K562 (cell line): ENCODE measurements around the gene RGS9. TPM values are rescaled to one million over a fixed set of nuclear protein-coding genes. Genes with fewer than 3 reads are reported as not detected.

Source experiments
- ATAC-seq: fragments of 200-7000 bp; cut with Tn5 transposase; 3 replicates; pipeline ENCODE4 v1.9.1; 2020; ENCODE audit warnings: moderate library complexity
- BruUV-seq: library from RNA; stranded (reverse); fragments of 400-500 nt; replicated peaks from 2 replicates; lab custom pipeline; 2021; lab: Mats Ljungman, UMichigan
- CTCF ChIA-PET: fragments of 300-600 bp; formaldehyde crosslinking; extraction: SDS; loops from one replicate; lab custom pipeline; 2021; ENCODE audit warnings: low intra/inter-chr PET ratio; lab: Yijun Ruan, JAX
- POLR2A ChIA-PET: fragments of 300-600, 350-650 bp; sonication (Branson Sonifier 250); formaldehyde crosslinking; extraction: SDS; loops from one replicate; lab custom pipeline; 2021; ENCODE audit warnings: antibody characterized with exemption, inconsistent platforms; lab: Yijun Ruan, JAX
- DNase-seq, 4 experiments: peaks; one replicate each; pipeline versions ENCODE4 v3.0.0 to v3.0.0-alpha.2; 2011 to 2018; ENCODE audit warnings: low spot score in 3 of 4, mixed read lengths in 3 of 4; ENCODE audit errors: extremely low read depth in 1 of 4
- FAIRE-seq: peaks from 2 replicates; lab custom pipeline; 2011; peaks lifted over from hg19 to GRCh38; lab: Jason Lieb, UNC
- H2AFZ ChIP-seq: 2 replicates; pipeline ENCODE4 v1.6.0; 2011; ENCODE audit warnings: low read depth, low read length, control low read depth, inconsistent platforms
- H3K27ac ChIP-seq: fragments of 200-600 bp; 3 replicates; pipeline ENCODE4 v1.8.0; 2011; ENCODE audit warnings: low read depth, mild to moderate bottlenecking, control low read depth, inconsistent platforms, low read length, moderate library complexity, mixed read lengths; ENCODE audit errors: extremely low read depth
- H3K27me3 ChIP-seq, 2 experiments: fragments of 300-600 bp in 1 of 2; 2 replicates in 1 of 2; 3 replicates in 1 of 2; pipeline versions ENCODE4 v1.6.0 to v1.8.0; 2011; ENCODE audit warnings: inconsistent platforms in 2 of 2, low read length in 2 of 2, mild to moderate bottlenecking in 1 of 2, mixed read lengths in 1 of 2, moderate library complexity in 1 of 2; ENCODE audit not compliant: control insufficient read depth in 2 of 2, insufficient read depth in 2 of 2
- H3K36me3 ChIP-seq: fragments of 300-600 bp; 3 replicates; pipeline ENCODE4 v1.8.0; 2011; ENCODE audit warnings: mild to moderate bottlenecking, low read length, inconsistent platforms; ENCODE audit not compliant: control insufficient read depth, insufficient read depth
- H3K4me1 ChIP-seq, 2 experiments: fragments of 200-600 bp in 1 of 2; replicated peaks in 1 of 2; 2 replicates in 1 of 2; 3 replicates in 1 of 2; pipeline versions ENCODE4 v1.5.1 to v1.8.0; 2011; ENCODE audit warnings: inconsistent platforms in 2 of 2, low read length in 2 of 2, mild to moderate bottlenecking in 1 of 2, mixed read lengths in 1 of 2, moderate library complexity in 1 of 2; ENCODE audit not compliant: control insufficient read depth in 2 of 2, insufficient read depth in 2 of 2
- H3K4me2 ChIP-seq: 2 replicates; pipeline ENCODE4 v1.6.1; 2011; ENCODE audit warnings: low read length, control low read depth, inconsistent platforms, mixed read lengths; ENCODE audit not compliant: insufficient read depth
- H3K4me3 ChIP-seq: fragments of 200-600 bp; sonication (generic), shearing (Covaris generic); 2 replicates; pipeline ENCODE4 v1.5.1; 2016; ENCODE audit warnings: control low read depth, inconsistent platforms
- H3K79me2 ChIP-seq: fragments of 200-600 bp; 3 replicates; pipeline ENCODE4 v1.8.0; 2011; ENCODE audit warnings: low read length, inconsistent platforms; ENCODE audit not compliant: control insufficient read depth, insufficient read depth
- H3K9ac ChIP-seq, 2 experiments: 2 replicates each; pipeline versions ENCODE4 v1.6.0 to v1.6.1; 2011; ENCODE audit warnings: low read depth in 2 of 2, low read length in 2 of 2, control low read depth in 1 of 2, inconsistent platforms in 1 of 2, mild to moderate bottlenecking in 1 of 2, mixed read lengths in 1 of 2; ENCODE audit not compliant: insufficient read depth in 1 of 2
- H3K9me1 ChIP-seq: one replicate; pipeline ENCODE4 v1.6.0; 2011; ENCODE audit warnings: inconsistent platforms, mild to moderate bottlenecking, low read length, moderate library complexity; ENCODE audit not compliant: control insufficient read depth, insufficient read depth
- H3K9me3 ChIP-seq: replicated peaks from 2 replicates; pipeline ENCODE4 v1.5.1; 2011; ENCODE audit warnings: low read depth, low read length, inconsistent platforms; ENCODE audit not compliant: control insufficient read depth, insufficient read depth
- H4K20me1 ChIP-seq: replicated peaks from 2 replicates; pipeline ENCODE4 v1.6.1; 2011; ENCODE audit warnings: low read length, inconsistent platforms, mixed read lengths; ENCODE audit not compliant: control insufficient read depth, insufficient read depth
- ATF1 ChIP-seq, 2 experiments: fragments of 450-650 bp in 1 of 2; IDR thresholded peaks; 2 replicates each; pipeline ENCODE4 v1.6.1; 2016; ENCODE audit warnings: missing compliant biosample characterization in 1 of 2, missing genetic modification characterization in 1 of 2
- ATF2 ChIP-seq: sonication (generic); formaldehyde crosslinking; IDR thresholded peaks from 2 replicates; pipeline ENCODE4 v1.8.1; 2022; ENCODE audit warnings: missing genetic modification reagents
- BDP1 ChIP-seq: IDR thresholded peaks from 3 replicates; pipeline ENCODE4 v1.6.1; 2011; ENCODE audit not compliant: insufficient read length, insufficient read depth
- BRCA1 ChIP-seq, 2 experiments: fragments of 450-650 bp in 1 of 2; sonication (generic) in 1 of 2; formaldehyde crosslinking in 1 of 2; IDR thresholded peaks; 2 replicates each; pipeline versions ENCODE4 v1.5.0 to v1.6.1; 2017 to 2020; ENCODE audit warnings: mild to moderate bottlenecking in 1 of 2, missing genetic modification reagents in 1 of 2
- CEBPB ChIP-seq: fragments of 450-650 bp; IDR thresholded peaks from 2 replicates; pipeline ENCODE4 v1.6.1; 2016; ENCODE audit warnings: missing genetic modification characterization, missing compliant biosample characterization
- MBD2 ChIP-seq: sonication (generic); IDR thresholded peaks from 2 replicates; pipeline ENCODE4 v1.6.1; 2016; ENCODE audit warnings: low read depth, borderline replicate concordance
- MEF2D ChIP-seq: conservative IDR thresholded peaks from 2 replicates; pipeline ENCODE4 v1.6.1; 2016; ENCODE audit warnings: low read depth, missing genetic modification characterization, missing compliant biosample characterization
- NCOA1 ChIP-seq: fragments of 450-650 bp; IDR thresholded peaks from 2 replicates; pipeline ENCODE4 v1.6.1; 2016; ENCODE audit warnings: low read depth
- PKNOX1 ChIP-seq: fragments of 450-650 bp; IDR thresholded peaks from 2 replicates; pipeline ENCODE4 v1.6.1; 2016
- PML ChIP-seq: IDR thresholded peaks from 2 replicates; pipeline ENCODE4 v1.6.1; 2012; ENCODE audit warnings: low read length, inconsistent platforms
- SMARCB1 ChIP-seq: IDR thresholded peaks from 2 replicates; pipeline ENCODE4 v1.6.1; 2011; ENCODE audit warnings: improper control_type of control experiment, low read depth; ENCODE audit not compliant: insufficient read length
- SUPT5H ChIP-seq: fragments of 450-650 bp; IDR thresholded peaks from 2 replicates; pipeline ENCODE4 v1.6.1; 2016
- TEAD4 ChIP-seq, 2 experiments: sonication (generic) in 1 of 2; formaldehyde crosslinking in 1 of 2; IDR thresholded peaks; 2 replicates each; pipeline versions ENCODE4 v1.6.1 to v1.8.0; 2012 to 2022; ENCODE audit warnings: borderline replicate concordance in 1 of 2, inconsistent platforms in 1 of 2, low read length in 1 of 2, mild to moderate bottlenecking in 1 of 2, missing genetic modification reagents in 1 of 2
- WGBS: fragments of 100-300 bp; shearing (Covaris generic); methylation state at CpG from one replicate; pipeline ENCODE4 v1.1.6; 2016; ENCODE audit warnings: low coverage, mixed read lengths; ENCODE audit not compliant: insufficient coverage; ENCODE audit errors: missing lambda C conversion rate; 5-methylcytosine and 5-hydroxymethylcytosine counted together
- in situ Hi-C: fragments of 300-500 bp; cut with MboI; formaldehyde crosslinking; loops from 4 replicates; pipeline ENCODE4 v1.15.0; 2018; ENCODE audit warnings: inconsistent platforms, mixed read lengths
- intact Hi-C: fragments of 100-400 bp; cut with micrococcal nuclease; formaldehyde crosslinking; loops from 2 replicates; pipeline ENCODE4 v1.14.2; 2022
- polyA plus RNA-seq, 8 experiments: library from polyadenylated mRNA; depleted of rRNA in 4 of 8; stranded (reverse) in 5 of 8; unstranded in 3 of 8; fragments of >200 nt; fragmentation: Nextera tagmentation in 2 of 8; fragmentation: Illumina TruSeq in 1 of 8; extraction: Ambion mirVana in 2 of 8; extraction: Trizol in 1 of 8; gene quantifications; 2 replicates each; pipeline versions ENCODE4 v1.2.1 to v1.2.3, GENCODE V29; 2011 to 2014; ENCODE audit warnings: inconsistent platforms in 1 of 8, missing spikeins in 1 of 8
- total RNA-seq, 7 experiments: library from RNA; depleted of rRNA in 6 of 7; stranded (reverse); fragments of >200 nt in 6 of 7; fragmentation: Illumina TruSeq in 2 of 7; extraction: Trizol in 2 of 7; gene quantifications; 2 replicates each; pipeline versions ENCODE4 v1.2.1 to v1.2.3, GENCODE V29; 2011 to 2021; ENCODE audit warnings: low replicate concordance in 1 of 7

Gene RGS9
- total and polyA plus RNA-seq, 9 of the 15 experiments (the other 6 are each of a cell fraction or from before 2014, with no cell fraction given) = 0.18 to 1.4 (median 0.55) TPM

- Histone ChIP-seq H3K27me3 (peaks cover 8 to 34% of the 10 kb centered on the region in 2 experiments; a peak in 4 of 5 replicates), H3K9ac (no peak overlapping the region), H3K9me3 (no peaks in the 10 kb centered on the region), H3K27ac (no peak overlapping the region), H3K4me1 (no peaks in the 10 kb centered on the region; a peak in 2 of 5 replicates), H4K20me1 (no peaks in the 10 kb centered on the region; the same call in 1 of the 2 replicates), H3K4me3 (no peak overlapping the region), H3K4me2 (no peak overlapping the region), H3K79me2 (no peaks in the 10 kb centered on the region), H3K9me1 (no peaks in the 10 kb centered on the region), H2AFZ (no peak overlapping the region), H3K36me3 (no peaks in the 10 kb centered on the region)
- DNase-seq (no peak), FAIRE-seq (no peak), ATAC-seq (no peak)
- in situ Hi-C loops (no loop called here), intact Hi-C loops (no loop called here)
- WGBS = 7% methylated on average over 2 of the region's 2 CpGs
- POLR2A ChIA-PET = interaction anchor here (0.7 to 1.7 kb wide), 3 partner anchors 10 to 33 kb away, joined by 3 to 4 read pairs (median 3); no protein-coding TSS in a partner anchor
- TF ChIP-seq NCOA1 = no peak
- no TSS peak for BruUV-seq
- CTCF ChIA-PET = no interaction called here
Observed at GRCh38 chr17:65155622-65156021, 18.5 kb downstream of the RGS9 start.

- 33% methylated on average over 20 of the region's 21 CpGs for WGBS
- BruUV-seq = no TSS peak
- no peak for ATAC-seq
- H3K36me3 ChIP-seq = no peaks in the 10 kb centered on the region
- H3K9ac ChIP-seq = no peak overlapping the region
- no peaks in the 10 kb centered on the region; a peak in 2 of 5 replicates for H3K4me1 ChIP-seq
- intact Hi-C loops = no loop called here
- H3K27ac ChIP-seq = no peak overlapping the region
- POLR2A ChIA-PET = interaction anchor here (0.7 to 1.7 kb wide), 3 partner anchors 11 to 34 kb away, joined by 3 to 4 read pairs (median 3); no protein-coding TSS in a partner anchor
- H3K9me1 ChIP-seq = no peaks in the 10 kb centered on the region
- no peaks in the 10 kb centered on the region; the same call in 1 of the 2 replicates for H4K20me1 ChIP-seq
- H3K79me2 ChIP-seq = no peaks in the 10 kb centered on the region
- DNase-seq = no peak
- no peak overlapping the region for H2AFZ ChIP-seq
- no peaks in the 10 kb centered on the region for H3K9me3 ChIP-seq
- H3K27me3 ChIP-seq = peaks cover 7 to 29% of the 10 kb centered on the region in 2 experiments; a peak in 3 of 5 replicates
- H3K4me2 ChIP-seq = no peak overlapping the region
- CTCF ChIA-PET = no interaction called here
- FAIRE-seq = no peak
- no peak overlapping the region for H3K4me3 ChIP-seq
- in situ Hi-C loops = no loop called here
- TF ChIP-seq SMARCB1 (no peak), BDP1 (no peak), BRCA1 (IDR thresholded peaks at IDR 0.05) (no peak), BRCA1 (CRISPR knock-in tag; IDR thresholded peaks at IDR 0.05) (no peak), ATF2 (no peak), SUPT5H (no peak), PKNOX1 (no peak), CEBPB (tag) (no peak), MEF2D (tag) (no peak), MBD2 (no peak), TEAD4 (IDR thresholded peaks at IDR 0.05; ENCODE audit: low read length) (no peak), TEAD4 (CRISPR knock-in tag; IDR thresholded peaks at IDR 0.05; ENCODE audit: borderline replicate concordance) (no peak), PML (no peak), ATF1 (CRISPR knock-in tag; IDR thresholded peaks at IDR 0.05) (no peak), ATF1 (tag; IDR thresholded peaks at IDR 0.05) (no peak)
Observed at GRCh38 chr17:65156185-65156834, 19.1 kb downstream of the RGS9 start.
